ENCODE measurements around the gene FAM199X.

FAM199X gene

DNA sequence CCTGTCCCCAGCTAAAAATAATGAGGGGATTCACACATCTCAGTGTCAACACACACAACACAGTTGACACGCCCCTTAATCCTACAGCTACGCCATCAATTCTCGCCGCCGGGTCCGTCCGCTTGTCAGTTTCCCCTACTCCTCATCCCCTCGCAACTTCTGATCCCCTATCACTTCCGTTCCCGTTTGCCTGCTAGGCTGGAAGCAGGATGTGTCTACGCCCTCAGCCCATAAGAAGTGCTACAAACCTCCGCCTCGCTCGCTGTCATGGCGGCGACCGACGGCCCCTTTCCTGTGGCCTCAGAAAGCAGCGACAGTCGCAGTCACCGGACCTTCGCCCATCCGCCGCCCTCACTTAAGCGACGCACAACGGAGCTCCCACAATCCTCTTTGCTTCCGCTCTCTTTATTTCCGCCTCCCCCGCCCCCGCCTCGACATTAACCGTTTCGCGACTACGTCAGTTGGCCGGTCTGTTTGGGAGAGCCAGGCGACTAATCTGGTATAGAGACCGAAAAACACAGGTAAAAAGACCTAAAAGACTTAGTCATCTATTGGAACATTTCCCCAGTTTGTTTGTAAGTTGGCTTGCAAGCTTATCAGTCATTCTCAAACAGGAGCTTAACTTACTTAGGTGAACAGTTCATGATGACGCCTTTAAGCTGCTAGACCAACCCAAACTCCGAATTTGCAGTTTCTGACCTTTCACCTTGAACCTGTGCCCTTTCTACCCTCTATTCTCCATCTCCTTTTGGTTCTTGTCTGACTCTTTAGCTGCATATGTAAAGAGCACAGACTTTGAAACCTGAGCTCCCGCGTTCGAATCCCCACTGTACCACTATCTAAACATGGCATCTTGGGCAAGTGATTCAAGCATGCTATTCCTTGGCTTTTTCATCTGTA is 9.4 kb upstream of the FAM199X start, which contains the start of gene SLC25A53:
Gene SLC25A53 (minus strand): TSS at position 380 of the 900 bp plus-strand sequence. CDS start 51,752 bp downstream, outside the sequence.
- Histone ChIP-seq H3K9me3 (replicated peaks in 1 of 2; ENCODE audit: control insufficient read depth in 2 of 2, insufficient read depth in 1 of 2, low read depth in 1 of 2, low read length in 2 of 2) (no peaks in the 10 kb centered on the region), H3K4me3 (ENCODE audit: low read length in 2 of 2) (peak within 1 kb of the TSS; percentile 55 to 90), H2BK5ac (ENCODE audit: low read length) (no peak within 1 kb of the TSS), H3K4ac (ENCODE audit: low read length) (no peak within 1 kb of the TSS), H2AK5ac (ENCODE audit: low read depth, low read length) (no peak within 1 kb of the TSS), H3K18ac (ENCODE audit: low read length) (no peak within 1 kb of the TSS), H3K9ac (ENCODE audit: low read depth, low read length, poor library complexity) (peak within 1 kb of the TSS; percentile 63), H3K36me3 (replicated peaks in 1 of 2; ENCODE audit: control insufficient read depth in 2 of 2, insufficient read depth in 2 of 2, low read length in 2 of 2) (no peaks in the 10 kb centered on the region), H3K14ac (ENCODE audit: low read length) (no peak within 1 kb of the TSS), H2BK15ac (ENCODE audit: low read length) (no peak within 1 kb of the TSS), H3K4me1 (ENCODE audit: control insufficient read depth in 2 of 2, insufficient read depth in 1 of 2, low read depth in 1 of 2, low read length in 2 of 2) (no peaks in the 10 kb centered on the region), H3K23ac (ENCODE audit: low read depth, low read length, poor library complexity) (no peak within 1 kb of the TSS), H2AFZ (ENCODE audit: low read length) (peak within 1 kb of the TSS; percentile 71), H3K27me3 (ENCODE audit: control insufficient read depth in 3 of 3, insufficient read depth in 3 of 3, low read depth in 1 of 3, low read length in 3 of 3) (no peaks in the 10 kb centered on the region), H4K8ac (ENCODE audit: low read depth, low read length) (no peak within 1 kb of the TSS), H2BK120ac (ENCODE audit: low read depth, low read length) (no peak within 1 kb of the TSS), H3K79me1 (ENCODE audit: low read depth, low read length) (no peaks in the 10 kb centered on the region), H3K4me2 (ENCODE audit: insufficient read depth, low read length, poor library complexity, severe bottlenecking) (peak within 1 kb of the TSS; percentile 54), H2BK12ac (ENCODE audit: low read length) (no peak within 1 kb of the TSS), H4K91ac (ENCODE audit: low read depth, low read length, poor library complexity) (no peak within 1 kb of the TSS), H3K27ac (replicated peaks; ENCODE audit: low read length) (peak within 1 kb of the TSS; percentile 89)
- no CpG with 5 or more reads among the region's 44 CpGs for WGBS, 2 donors (ENCODE audit: extremely low coverage in 2 of 2, insufficient read length in 2 of 2, insufficient replicate concordance in 1 of 2)
- DNase-seq (ENCODE audit: low spot score), result peak; percentile 73

DNA sequence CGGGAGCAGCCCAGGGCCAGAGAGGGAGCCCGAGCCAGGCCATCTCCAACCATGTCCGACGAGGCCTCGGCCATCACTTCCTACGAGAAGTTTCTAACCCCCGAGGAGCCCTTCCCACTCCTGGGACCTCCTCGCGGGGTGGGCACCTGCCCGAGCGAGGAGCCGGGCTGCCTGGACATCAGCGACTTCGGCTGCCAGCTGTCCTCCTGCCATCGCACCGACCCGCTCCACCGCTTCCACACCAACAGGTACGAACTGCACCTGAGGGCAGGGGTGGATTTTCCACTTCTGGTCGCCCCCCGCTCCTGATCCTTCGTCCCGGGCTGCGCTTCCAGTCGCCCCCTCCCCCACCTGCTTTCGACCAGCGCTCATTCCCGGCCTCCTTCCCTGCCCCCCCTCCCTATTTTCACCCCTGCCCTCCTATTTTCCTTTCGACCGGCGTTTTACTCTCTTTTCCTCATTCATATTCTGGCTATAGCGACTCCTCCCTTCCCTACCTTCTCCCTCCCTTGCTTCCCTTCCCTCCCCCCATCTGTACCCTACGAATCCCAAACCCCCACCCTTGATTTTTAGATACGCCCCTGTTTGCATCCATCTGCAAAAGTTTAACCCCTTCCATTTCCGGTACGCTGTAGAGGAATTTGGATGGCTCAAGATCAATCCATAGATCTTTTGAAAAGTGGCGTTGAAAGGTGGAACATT is 633 bp downstream of the FAM199X start:
- H2AK5ac ChIP-seq (ENCODE audit: low read depth, low read length), result no peak overlapping the region
- no peak overlapping the region for H3K14ac ChIP-seq (ENCODE audit: low read length)
- H3K27ac ChIP-seq (replicated peaks; ENCODE audit: low read length), result no peak overlapping the region
- WGBS, 2 donors (ENCODE audit: extremely low coverage in 2 of 2, insufficient read length in 2 of 2, insufficient replicate concordance in 1 of 2), result no CpG with 5 or more reads among the region's 37 CpGs
- peak overlapping the region; percentile 90 to 91 for H3K4me3 ChIP-seq (ENCODE audit: low read length in 2 of 2)
- H3K36me3 ChIP-seq (replicated peaks in 1 of 2; ENCODE audit: control insufficient read depth in 2 of 2, insufficient read depth in 2 of 2, low read length in 2 of 2), result no peaks in the 10 kb centered on the region
- H3K79me1 ChIP-seq (ENCODE audit: low read depth, low read length), result peaks cover 1% of the 10 kb centered on the region
- H3K4me1 ChIP-seq (ENCODE audit: control insufficient read depth in 2 of 2, insufficient read depth in 1 of 2, low read depth in 1 of 2, low read length in 2 of 2), result no peaks in the 10 kb centered on the region
- H4K8ac ChIP-seq (ENCODE audit: low read depth, low read length), result no peak overlapping the region
- DNase-seq (ENCODE audit: low spot score), result no peak
- H3K23ac ChIP-seq (ENCODE audit: low read depth, low read length, poor library complexity), result peak overlapping the region; percentile 80
- H3K4ac ChIP-seq (ENCODE audit: low read length), result no peak overlapping the region
- H3K18ac ChIP-seq (ENCODE audit: low read length), result peak overlapping the region; percentile 83
- H4K91ac ChIP-seq (ENCODE audit: low read depth, low read length, poor library complexity), result no peak overlapping the region
- peak overlapping the region; percentile 84 for H2AFZ ChIP-seq (ENCODE audit: low read length)
- no peak overlapping the region for H2BK120ac ChIP-seq (ENCODE audit: low read depth, low read length)
- no peak overlapping the region for H2BK12ac ChIP-seq (ENCODE audit: low read length)
- peak overlapping the region; percentile 49 for H3K4me2 ChIP-seq (ENCODE audit: insufficient read depth, low read length, poor library complexity, severe bottlenecking)
- H3K27me3 ChIP-seq (ENCODE audit: control insufficient read depth in 3 of 3, insufficient read depth in 3 of 3, low read depth in 1 of 3, low read length in 3 of 3), result no peaks in the 10 kb centered on the region
- no peaks in the 10 kb centered on the region for H3K9me3 ChIP-seq (replicated peaks in 1 of 2; ENCODE audit: control insufficient read depth in 2 of 2, insufficient read depth in 1 of 2, low read depth in 1 of 2, low read length in 2 of 2)
- no peak overlapping the region for H2BK15ac ChIP-seq (ENCODE audit: low read length)
- H3K9ac ChIP-seq (ENCODE audit: low read depth, low read length, poor library complexity), result peak overlapping the region; percentile 94
- no peak overlapping the region for H2BK5ac ChIP-seq (ENCODE audit: low read length)

DNA sequence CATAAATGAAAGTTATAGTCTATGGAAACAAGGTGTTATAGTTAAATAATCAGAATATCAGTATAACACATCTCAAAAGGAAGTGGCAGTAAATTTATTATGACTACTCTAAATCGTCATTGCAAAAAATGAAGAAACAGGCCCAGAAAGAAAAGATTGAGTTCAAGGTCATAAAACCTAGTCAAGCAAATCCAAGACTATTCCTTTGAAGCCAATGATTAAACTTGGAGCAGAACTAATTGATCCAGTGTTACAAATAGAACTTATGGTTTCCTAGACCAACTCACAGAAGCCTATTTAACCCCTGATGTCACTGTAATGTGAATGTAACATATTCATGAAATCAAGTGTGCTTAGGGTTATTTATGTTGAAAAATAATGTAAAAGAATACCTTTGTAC is 1.9 kb downstream of the FAM199X start:
- H2BK12ac ChIP-seq (ENCODE audit: low read length), result no peak overlapping the region
- no peak overlapping the region for H3K14ac ChIP-seq (ENCODE audit: low read length)
- H4K91ac ChIP-seq (ENCODE audit: low read depth, low read length, poor library complexity), result no peak overlapping the region
- no peak overlapping the region for H3K18ac ChIP-seq (ENCODE audit: low read length)
- no peak overlapping the region for H2AFZ ChIP-seq (ENCODE audit: low read length)
- no peak overlapping the region for H3K27ac ChIP-seq (replicated peaks; ENCODE audit: low read length)
- no peak overlapping the region for H3K4me3 ChIP-seq (ENCODE audit: low read length in 2 of 2)
- no peak overlapping the region for H3K9ac ChIP-seq (ENCODE audit: low read depth, low read length, poor library complexity)
- H2BK15ac ChIP-seq (ENCODE audit: low read length), result no peak overlapping the region
- no peak overlapping the region for H3K23ac ChIP-seq (ENCODE audit: low read depth, low read length, poor library complexity)
- WGBS, 2 donors (ENCODE audit: extremely low coverage in 2 of 2, insufficient read length in 2 of 2, insufficient replicate concordance in 1 of 2), result no CpG with 5 or more reads among the region's 1 CpG
- no peak overlapping the region for H2BK5ac ChIP-seq (ENCODE audit: low read length)
- peaks cover 3% of the 10 kb centered on the region for H3K79me1 ChIP-seq (ENCODE audit: low read depth, low read length)
- no peak overlapping the region for H4K8ac ChIP-seq (ENCODE audit: low read depth, low read length)
- no peak overlapping the region for H3K4ac ChIP-seq (ENCODE audit: low read length)
- H3K9me3 ChIP-seq (replicated peaks in 1 of 2; ENCODE audit: control insufficient read depth in 2 of 2, insufficient read depth in 1 of 2, low read depth in 1 of 2, low read length in 2 of 2), result no peaks in the 10 kb centered on the region
- no peak for DNase-seq (ENCODE audit: low spot score)
- no peaks in the 10 kb centered on the region for H3K4me1 ChIP-seq (ENCODE audit: control insufficient read depth in 2 of 2, insufficient read depth in 1 of 2, low read depth in 1 of 2, low read length in 2 of 2)
- no peak overlapping the region for H2AK5ac ChIP-seq (ENCODE audit: low read depth, low read length)
- no peaks in the 10 kb centered on the region for H3K27me3 ChIP-seq (ENCODE audit: control insufficient read depth in 3 of 3, insufficient read depth in 3 of 3, low read depth in 1 of 3, low read length in 3 of 3)
- no peak overlapping the region for H3K4me2 ChIP-seq (ENCODE audit: insufficient read depth, low read length, poor library complexity, severe bottlenecking)
- H3K36me3 ChIP-seq (replicated peaks in 1 of 2; ENCODE audit: control insufficient read depth in 2 of 2, insufficient read depth in 2 of 2, low read length in 2 of 2), result no peaks in the 10 kb centered on the region
- H2BK120ac ChIP-seq (ENCODE audit: low read depth, low read length), result no peak overlapping the region

DNA sequence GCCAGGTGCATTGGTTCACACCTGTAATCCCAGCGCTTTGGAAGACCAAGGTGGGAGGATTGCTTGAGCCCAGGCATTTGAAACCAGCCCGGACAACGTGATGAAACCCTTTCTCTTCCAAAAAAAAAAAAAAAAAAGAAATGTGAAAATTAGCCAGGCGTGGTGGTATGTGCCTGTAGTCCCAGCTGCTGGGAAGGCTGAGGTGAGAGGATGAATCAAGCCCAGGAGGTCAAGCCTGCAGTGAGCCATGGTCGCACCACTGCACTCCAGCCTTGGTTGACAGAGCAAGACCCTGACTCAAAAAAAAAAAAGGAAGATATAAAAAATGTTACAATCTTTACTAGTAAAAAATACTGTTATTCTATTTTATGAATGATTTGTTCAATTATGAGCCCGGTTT is 5.9 kb downstream of the FAM199X start:
- Histone ChIP-seq H2BK5ac (ENCODE audit: low read length) (no peak overlapping the region), H3K9me3 (replicated peaks in 1 of 2; ENCODE audit: control insufficient read depth in 2 of 2, insufficient read depth in 1 of 2, low read depth in 1 of 2, low read length in 2 of 2) (no peaks in the 10 kb centered on the region), H2BK15ac (ENCODE audit: low read length) (no peak overlapping the region), H3K27me3 (ENCODE audit: control insufficient read depth in 3 of 3, insufficient read depth in 3 of 3, low read depth in 1 of 3, low read length in 3 of 3) (no peaks in the 10 kb centered on the region), H3K23ac (ENCODE audit: low read depth, low read length, poor library complexity) (no peak overlapping the region), H3K18ac (ENCODE audit: low read length) (no peak overlapping the region), H3K14ac (ENCODE audit: low read length) (no peak overlapping the region), H3K27ac (replicated peaks; ENCODE audit: low read length) (no peak overlapping the region), H2AFZ (ENCODE audit: low read length) (no peak overlapping the region), H2AK5ac (ENCODE audit: low read depth, low read length) (no peak overlapping the region), H3K36me3 (replicated peaks in 1 of 2; ENCODE audit: control insufficient read depth in 2 of 2, insufficient read depth in 2 of 2, low read length in 2 of 2) (peaks cover 0 to 15% of the 10 kb centered on the region in 2 donors), H3K79me1 (ENCODE audit: low read depth, low read length) (peaks cover 2% of the 10 kb centered on the region), H3K4ac (ENCODE audit: low read length) (no peak overlapping the region), H3K4me3 (ENCODE audit: low read length in 2 of 2) (no peak overlapping the region), H4K91ac (ENCODE audit: low read depth, low read length, poor library complexity) (no peak overlapping the region), H2BK120ac (ENCODE audit: low read depth, low read length) (no peak overlapping the region), H2BK12ac (ENCODE audit: low read length) (no peak overlapping the region), H3K9ac (ENCODE audit: low read depth, low read length, poor library complexity) (no peak overlapping the region), H4K8ac (ENCODE audit: low read depth, low read length) (no peak overlapping the region), H3K4me2 (ENCODE audit: insufficient read depth, low read length, poor library complexity, severe bottlenecking) (no peak overlapping the region), H3K4me1 (ENCODE audit: control insufficient read depth in 2 of 2, insufficient read depth in 1 of 2, low read depth in 1 of 2, low read length in 2 of 2) (no peaks in the 10 kb centered on the region)
- no peak for DNase-seq (ENCODE audit: low spot score)
- WGBS, 2 donors (ENCODE audit: extremely low coverage in 2 of 2, insufficient read length in 2 of 2, insufficient replicate concordance in 1 of 2), result no CpG with 5 or more reads among the region's 6 CpGs

Measured in neuronal stem cell (in vitro differentiated cells).